ENCODE results near the gene PTGER1. TPM values are rescaled to one million over a fixed set of nuclear protein-coding genes. Genes with fewer than 3 reads are reported as not detected.

The PTGER1 gene
- total and polyA plus RNA-seq, 2 of the 8 experiments (the other 6 are each of a cell fraction or from before 2014, with no cell fraction given), result 0.20 to 0.41 TPM

DNA sequence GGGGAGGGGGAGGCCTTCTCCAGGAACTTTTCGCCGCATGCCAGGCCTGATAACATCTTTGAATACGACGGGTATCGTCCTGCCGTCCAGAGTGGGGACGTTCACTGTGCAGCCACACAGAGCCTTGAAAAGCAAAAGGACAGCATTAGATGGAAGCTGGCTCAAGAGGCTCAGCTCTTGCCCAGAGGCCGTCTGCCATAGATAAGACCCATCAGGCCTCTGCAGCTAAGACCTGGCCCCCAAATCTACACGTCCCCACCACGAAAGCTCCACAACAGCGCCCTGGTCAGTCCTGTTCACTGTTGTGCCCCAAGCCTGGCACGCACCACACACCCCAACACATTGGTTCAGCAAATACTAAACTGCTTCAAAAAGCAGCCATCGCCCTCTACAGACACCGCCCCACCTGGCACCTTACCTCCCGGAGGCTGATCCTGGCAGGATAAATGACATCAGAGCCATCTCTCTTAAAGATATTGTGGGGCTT, 40.9 kb upstream of the PTGER1 start (continued):
- TF ChIP-seq, protein P1, sequence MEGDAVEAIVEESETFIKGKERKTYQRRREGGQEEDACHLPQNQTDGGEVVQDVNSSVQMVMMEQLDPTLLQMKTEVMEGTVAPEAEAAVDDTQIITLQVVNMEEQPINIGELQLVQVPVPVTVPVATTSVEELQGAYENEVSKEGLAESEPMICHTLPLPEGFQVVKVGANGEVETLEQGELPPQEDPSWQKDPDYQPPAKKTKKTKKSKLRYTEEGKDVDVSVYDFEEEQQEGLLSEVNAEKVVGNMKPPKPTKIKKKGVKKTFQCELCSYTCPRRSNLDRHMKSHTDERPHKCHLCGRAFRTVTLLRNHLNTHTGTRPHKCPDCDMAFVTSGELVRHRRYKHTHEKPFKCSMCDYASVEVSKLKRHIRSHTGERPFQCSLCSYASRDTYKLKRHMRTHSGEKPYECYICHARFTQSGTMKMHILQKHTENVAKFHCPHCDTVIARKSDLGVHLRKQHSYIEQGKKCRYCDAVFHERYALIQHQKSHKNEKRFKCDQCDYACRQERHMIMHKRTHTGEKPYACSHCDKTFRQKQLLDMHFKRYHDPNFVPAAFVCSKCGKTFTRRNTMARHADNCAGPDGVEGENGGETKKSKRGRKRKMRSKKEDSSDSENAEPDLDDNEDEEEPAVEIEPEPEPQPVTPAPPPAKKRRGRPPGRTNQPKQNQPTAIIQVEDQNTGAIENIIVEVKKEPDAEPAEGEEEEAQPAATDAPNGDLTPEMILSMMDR (IDR thresholded peaks at IDR 0.05; ENCODE audit: control extremely low read depth in 1 of 3, insufficient read depth in 1 of 3, low read depth in 1 of 3, low read length in 3 of 3), result peak; percentile 17 to 32 (median 28); a peak in 3 of 4 replicates
